NK-92 treated with Interleukin-12 subunit alpha and Interleukin-12 subunit beta, amount 100 ng/mL, for 24 hours (cell line): ENCODE data around the gene KLLN.
"Not testable (repeated sequence)": the region's sequence is repeated elsewhere in the genome, so short reads cannot be mapped to it uniquely, and the experiment has no call there.

ENCODE experiments used
- DNase-seq: peaks from one replicate; lab custom pipeline; 2025; lab: John Stamatoyannopoulos, UW

KLLN gene

DNA sequence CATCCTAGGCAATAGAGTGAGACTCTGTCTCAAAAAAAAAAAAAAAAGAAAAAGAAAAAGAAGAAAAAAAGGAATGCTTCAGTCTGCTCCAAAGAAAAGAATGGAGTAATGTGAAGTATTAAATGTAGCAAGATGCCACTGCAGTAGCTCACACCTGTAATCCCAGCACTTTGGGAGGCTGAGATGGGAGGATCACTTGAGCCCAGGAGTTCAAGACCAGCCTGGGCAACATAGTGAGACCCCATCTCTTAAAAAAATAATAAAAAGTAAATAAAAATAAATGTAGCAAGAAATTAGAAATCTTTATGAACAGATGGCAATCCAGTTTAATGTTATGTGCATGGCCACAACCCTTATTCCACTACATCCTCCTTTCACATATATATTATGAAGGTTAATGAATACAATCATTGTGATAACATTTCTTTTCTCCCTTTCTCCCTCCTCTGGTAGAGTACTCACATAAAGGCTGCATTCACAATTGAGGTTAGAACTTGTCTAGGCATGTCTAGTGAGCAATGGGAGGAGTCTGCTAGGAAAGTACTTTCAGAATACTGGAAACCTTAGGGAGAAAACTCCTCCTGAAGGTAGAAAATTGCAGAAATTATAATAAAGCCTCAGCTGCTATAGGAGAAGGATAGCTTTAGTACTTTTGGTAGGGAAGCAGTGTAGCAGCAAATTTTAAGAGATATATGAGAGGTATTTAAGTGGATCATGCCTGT is 20.4 kb downstream of the KLLN start:
- no peak for DNase-seq

DNA sequence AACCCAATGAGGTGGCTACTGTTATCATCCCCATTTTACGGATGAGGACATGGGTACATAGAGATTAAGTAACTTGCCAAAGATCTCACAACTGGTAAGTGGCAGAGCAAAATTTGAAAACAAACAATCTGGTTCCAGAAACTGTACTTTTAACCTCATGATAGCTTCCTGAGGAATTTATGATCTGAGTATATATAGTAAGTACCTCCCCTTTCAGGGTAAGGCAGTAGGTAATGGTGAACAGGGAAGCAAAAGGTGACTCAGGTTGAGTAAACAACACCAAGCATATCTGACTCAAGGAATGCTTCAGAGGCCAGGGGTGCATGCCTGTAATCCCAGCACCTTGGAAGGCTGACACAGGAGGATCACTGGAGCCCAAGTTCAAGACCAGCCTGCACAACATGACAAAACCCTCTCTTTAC is 21.1 kb downstream of the KLLN start:
- no peak for DNase-seq

DNA sequence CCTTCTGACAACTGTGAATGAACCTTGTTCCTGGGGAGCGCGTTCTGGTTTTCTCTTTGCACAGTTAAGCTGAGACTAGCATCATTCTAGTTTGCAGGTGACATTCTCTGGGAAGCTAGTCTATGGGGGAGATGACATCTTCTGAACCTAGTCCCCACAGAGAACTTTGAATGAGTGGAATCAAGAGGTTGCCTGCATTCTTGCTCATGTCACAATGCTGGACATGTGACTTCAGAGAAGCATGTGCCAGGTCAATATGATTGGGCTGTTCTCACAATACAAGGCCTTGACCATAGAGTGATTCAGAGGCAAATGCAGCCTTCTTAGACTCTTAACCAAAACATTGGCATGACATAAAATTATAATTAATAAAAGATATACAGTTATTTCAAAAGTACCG is 22.1 kb downstream of the KLLN start:
- DNase-seq: no peak

DNA sequence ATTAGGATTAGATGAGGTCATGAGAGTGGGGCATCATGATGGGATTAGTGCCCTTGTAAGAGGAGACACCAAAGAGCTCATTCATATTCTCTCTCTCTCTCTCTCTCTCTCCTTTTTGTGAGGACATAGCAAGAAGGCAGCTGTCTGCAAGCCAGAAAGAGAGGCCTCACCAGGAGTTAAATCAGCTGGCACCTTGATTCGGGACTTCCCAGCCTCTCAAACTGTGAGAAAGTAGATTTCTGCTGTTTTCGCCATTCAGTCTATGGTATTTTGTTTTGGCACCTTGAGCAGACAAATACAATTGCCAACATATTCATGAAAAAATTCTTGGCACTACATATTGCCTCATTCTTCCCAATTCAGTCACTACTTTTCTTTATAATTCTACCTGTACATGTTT is 24.7 kb downstream of the KLLN start:
- no peak for DNase-seq

DNA sequence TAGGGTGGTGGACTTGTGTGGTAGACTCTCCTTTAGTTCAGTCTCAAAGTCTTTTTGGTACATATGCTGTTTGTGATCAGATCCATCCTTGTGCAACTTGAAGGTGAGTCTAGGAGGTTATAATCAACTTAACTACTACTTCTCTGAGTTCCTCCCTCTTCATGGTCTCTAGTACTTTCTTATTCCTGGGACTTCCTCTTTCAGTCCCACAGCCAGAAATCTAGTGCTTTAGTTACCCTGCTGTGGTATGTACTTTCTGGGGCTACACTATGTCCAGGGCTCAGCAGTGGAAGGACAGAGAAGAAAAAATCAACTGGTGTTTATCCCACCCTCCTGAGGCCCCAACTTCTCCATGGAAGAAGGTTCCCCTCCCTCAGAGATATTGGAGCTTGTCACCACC is 25.9 kb downstream of the KLLN start:
- DNase-seq: no peak

DNA sequence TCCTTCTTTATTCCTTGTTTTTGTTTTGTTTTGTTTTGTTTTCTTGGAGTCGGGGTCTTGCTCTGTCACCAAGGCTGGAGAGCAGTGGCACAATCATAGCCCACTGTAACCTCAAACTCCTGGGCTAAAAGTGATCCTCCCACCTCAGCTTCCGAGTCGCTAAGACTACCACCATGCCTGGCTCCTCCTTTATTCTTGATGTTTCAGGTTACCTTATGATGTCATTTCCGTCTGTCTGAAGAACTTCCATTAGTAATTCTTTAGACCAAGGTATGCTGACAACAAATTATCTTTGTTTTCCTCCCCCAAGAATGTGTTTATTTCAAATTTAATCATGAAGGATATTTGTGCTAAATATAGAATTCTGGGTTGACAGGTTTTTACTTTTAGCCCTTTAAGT is 27.2 kb downstream of the KLLN start:
- no peak for DNase-seq

DNA sequence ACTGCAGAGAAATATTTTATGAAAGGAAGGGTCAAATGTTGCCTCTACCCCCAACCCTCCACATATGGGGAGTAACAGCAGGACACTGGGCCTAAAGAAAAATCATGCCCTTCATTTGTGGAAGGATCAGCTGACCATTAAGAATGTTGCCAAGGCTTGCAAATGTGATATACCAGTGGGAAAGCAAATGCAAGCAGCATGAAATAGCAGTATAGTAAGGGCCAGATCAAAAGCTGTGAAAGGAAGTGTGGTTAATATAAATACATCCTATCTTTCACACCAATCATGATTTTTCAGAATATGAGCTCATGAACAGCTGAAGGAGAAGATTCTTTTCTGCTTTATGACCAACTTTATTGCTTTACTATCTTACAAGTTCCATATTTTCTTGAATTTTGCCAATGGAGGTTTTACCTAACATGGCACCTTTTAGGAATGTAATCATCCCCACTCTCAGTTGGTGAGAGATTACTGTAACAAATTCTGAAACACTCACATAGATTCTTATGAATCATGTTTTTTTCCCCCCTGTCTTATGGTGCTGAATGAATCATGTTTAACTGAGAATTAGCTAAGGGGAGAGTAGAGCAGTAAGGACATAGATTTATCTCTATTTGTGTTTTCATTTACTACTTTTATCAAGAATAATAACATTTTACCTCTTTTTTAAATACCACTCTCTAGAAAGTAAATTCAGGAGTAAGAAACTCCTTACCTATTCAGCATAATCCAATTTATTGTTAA is 33.2 kb downstream of the KLLN start:
- no peak for DNase-seq

DNA sequence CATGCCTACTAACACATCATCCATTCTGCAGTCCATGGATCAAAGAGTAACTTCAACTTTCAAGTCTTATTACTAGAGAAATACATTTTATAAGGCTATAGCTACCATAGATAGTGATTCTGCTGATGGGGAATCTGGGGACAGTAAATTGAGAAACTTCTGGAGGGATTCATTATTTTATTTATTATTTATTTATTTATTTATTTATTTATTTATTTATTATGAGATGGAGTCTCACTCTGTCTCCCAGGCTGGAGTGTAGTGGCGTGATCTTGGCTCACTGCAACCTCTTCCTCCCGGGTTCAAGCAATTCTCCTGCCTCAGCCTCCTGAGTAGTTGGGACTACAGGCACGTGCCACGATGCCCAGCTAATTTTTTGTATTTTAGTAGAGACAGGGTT is 34.3 kb downstream of the KLLN start:
- not testable (repeated sequence) for DNase-seq

DNA sequence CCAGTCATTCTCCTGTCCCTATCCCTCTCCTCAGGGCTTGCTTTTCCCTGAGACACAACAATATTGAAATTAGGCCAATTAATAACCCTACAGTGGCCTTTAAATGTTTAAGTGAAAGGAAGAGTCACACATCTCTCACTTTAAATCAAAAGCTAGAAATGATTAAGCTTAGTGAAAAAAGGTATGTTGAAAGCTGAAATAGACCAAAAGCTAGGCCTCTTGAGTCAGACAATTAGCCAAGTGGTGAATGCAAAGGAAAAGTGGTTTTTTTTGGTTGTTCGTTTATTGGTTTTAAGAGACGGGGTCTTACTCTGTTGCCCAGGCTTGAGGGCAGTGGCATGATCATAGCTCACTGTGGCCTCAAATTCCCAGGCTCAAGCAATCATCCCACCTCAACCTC is 35.7 kb downstream of the KLLN start:
- no peak for DNase-seq

DNA sequence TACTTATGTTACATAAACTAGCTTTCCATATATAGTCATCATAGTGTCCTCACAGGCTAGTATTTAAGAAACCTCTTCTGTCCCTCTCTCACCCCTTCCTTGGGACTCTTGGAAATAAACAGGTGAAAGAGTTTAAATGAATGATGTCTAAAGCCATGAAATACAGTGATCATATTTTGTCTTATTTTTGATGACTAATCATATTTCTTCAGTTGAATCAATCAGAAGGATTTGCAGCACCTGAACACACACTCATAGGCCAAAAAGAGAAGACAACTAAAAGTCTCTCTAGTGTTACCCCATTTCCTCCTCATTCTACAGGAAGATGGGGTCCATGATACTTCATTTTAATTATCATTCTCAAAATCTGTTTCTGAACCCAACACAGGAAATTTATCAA is 36.7 kb downstream of the KLLN start:
- DNase-seq: no peak

DNA sequence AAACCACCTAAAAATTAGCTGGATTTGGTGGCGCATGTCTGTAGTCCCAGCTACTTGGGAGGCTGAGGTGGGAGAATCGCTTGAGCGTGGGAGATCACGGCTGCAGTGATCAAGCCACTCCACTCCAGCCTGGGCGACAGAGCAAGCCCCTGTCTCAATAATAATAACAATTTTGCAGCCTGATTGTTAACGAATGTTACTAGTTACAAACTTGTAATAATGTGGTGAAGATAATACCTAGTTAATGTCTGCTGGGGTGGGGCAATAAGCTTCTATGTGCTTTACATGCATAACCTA is 44.1 kb downstream of the KLLN start:
- no peak for DNase-seq

DNA sequence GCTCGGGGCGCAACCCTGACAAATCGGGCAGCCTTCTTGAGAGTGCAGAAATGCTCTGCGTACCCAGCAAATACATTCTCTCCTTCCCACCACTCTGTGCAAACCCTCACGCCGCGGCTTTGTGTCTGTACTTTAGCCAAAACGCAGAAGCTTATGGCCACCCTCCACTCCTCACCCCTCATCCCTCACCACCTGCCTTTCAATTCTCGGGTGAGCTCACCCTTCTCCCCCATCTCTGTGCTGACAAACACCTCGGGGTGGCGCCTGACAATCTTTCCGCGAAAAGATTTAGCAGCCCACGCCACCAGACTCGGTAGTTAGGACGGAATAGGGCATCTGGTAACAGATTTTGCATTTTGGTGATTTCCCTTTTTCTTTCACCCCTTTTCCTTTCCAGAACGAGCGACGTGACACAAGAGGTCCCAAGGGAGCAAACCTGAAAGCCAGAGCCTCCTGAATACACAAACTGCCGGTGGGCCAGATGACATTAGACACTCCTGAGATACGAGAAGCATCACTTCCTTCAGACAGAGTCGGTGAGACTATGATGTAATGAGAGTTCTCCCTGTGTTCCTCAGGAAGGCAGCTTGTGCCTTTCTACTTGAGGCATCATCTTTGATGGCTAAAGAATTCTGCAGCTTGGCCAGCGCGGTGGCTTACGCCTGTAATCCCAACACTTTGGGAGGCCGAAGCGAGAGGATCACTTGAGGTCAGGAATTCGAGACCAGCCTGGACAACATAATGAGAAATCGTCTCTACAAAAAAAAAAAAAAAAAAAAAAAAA is 44.6 kb downstream of the KLLN start:
- peak; percentile 14 for DNase-seq

DNA sequence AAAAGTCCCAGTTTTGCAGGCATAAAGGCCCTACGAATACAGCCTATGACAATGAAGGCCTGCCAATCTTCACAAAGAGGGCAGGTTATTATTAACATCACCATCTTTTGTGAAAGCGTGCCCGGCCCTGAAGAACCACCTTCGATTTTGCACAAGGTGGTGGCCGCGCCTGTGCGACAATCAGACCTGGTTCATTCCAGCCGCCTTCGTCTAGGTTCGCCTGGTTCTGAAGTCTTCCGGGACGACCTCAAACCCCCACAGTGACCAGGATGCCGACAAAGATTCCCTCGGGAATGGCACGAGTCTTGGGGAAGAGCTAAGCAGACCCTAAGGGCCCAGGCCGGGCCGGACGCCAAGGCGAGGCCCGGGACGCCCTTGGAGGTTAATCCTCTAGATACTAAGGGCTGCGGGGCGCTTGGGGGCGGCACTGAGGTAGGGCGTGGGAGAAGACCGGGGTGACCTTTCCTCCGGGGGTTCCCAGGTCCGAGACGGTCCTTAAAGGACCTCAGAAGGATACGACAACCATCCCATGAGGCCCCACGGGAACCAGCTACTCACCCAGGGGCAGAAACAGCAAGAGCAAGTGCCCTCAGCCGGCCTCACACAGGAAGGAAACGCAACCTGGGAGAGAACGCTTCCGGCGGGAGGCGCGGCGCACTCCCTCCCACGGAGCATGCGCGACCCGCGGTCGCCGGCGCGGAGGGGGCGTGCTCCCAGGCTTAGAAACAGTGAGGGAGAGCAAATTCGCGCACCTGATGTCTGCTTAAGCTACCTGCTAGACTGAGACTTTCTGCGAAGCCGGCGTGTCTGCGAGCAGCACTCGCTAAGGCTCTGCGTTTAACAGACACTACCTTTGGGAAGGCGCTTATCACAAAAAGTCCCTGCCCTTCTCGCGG is 45.5 kb downstream of the KLLN start, which contains the start of gene ATAD1:
ATAD1 (minus strand) TSS at position 618 of the 896 bp plus-strand sequence. CDS start 3,627 bp downstream, outside the sequence.
- peak; percentile 77 for DNase-seq

DNA sequence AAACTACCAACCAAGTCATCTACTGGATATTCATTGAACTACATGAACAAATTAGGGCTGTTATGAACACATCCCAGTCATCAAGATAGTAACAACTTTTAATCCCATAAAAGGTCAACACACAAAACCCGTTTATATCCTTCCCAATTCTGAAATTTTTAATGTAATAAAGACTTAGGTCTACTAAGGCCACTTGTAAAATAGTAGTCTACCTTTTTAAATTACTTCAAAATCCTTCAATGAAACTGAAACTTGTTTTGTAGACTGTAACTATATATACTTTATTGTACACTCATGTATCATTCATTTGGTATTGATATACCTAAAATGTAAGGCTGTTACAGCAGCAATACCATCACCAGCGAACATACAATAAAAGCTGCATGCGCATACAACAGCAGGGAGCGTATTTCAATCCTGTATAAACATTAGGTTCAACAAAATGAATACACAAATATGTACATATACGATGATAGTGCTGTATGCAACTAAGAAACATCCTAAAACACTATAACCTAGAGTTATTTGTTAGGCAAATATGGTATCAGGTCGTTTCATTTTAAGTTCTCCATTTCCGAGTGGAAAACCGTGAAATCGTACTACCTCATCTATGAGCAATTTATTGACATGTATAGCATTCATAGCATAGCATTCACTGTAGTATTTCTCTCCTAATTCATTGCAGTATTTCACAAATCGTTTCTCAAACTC is 46.3 kb downstream of the KLLN start:
- DNase-seq: no peak

DNA sequence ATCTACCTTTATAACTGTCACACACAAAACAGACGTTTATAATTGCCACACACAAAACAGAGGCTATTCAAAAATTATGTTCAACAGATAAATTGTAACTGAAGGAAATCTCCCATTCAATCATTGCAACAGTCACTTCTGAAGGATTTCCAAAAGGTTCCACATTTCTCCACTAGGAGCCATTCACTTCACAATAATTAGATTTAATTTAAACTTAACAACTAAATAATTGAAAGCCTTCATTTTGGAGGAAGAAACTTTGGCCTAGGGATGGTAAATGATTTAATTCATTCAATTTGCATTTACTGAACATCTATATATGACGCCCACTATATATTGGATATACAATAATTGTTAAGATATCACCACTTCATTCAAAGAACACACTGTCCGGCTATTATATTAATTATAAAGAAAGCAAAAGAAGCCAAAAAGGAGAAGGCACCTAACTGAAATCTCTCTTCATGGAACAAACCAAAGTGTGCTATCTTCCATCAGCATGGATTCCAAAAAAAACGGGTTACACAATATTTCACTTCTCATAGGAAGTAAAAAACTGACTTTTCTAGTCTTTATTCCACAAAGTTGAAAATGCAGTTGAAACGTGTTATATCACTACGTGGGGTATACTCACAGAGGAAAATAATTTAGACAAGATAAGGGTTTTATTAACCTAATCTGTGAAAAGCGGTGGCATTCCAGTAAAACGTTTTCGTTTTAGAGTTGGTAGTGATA is 47.0 kb downstream of the KLLN start:
- no peak for DNase-seq
